ENCODE results near the gene EFCAB11. TPM values are rescaled to one million over a fixed set of nuclear protein-coding genes. Genes with fewer than 3 reads are reported as not detected.

The EFCAB11 gene
- total and polyA plus RNA-seq, 2 donors (not counting 1 experiment from before 2014, with no cell fraction given) = 2.6 to 4.0 TPM

DNA sequence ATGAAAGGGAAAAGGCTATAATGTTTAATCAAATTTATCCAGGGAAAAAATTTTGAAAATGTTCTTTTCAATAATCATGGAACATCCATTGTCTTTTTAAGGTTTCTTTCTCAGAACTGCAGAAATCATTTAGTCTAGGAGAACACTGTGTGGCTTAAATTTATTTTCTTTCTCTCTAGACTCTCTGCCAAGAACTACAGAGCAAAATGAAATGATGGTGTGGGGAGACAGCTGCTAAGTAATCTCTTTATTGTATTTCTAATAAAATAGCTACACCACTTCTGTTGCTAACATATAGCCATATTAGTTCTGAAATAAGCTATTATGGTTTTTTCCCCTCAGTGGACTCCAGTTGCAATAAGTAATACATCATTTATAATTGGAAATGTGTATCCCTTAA, 120.9 kb downstream of the EFCAB11 start:
- H2AFZ ChIP-seq (ENCODE audit: low read length) = no peak overlapping the region
- DNase-seq (ENCODE audit: low read depth in 2 of 2) = no peak
- no peak overlapping the region for H3K27ac ChIP-seq (ENCODE audit: insufficient read depth, low read length)
- H3K27me3 ChIP-seq (ENCODE audit: control insufficient read depth, insufficient read depth, low read length) = no peaks in the 10 kb centered on the region
- no peaks in the 10 kb centered on the region for H3K4me1 ChIP-seq (ENCODE audit: control insufficient read depth, extremely low read depth, insufficient read depth, low read length)
- H3K9ac ChIP-seq (ENCODE audit: insufficient read depth, low read length) = no peak overlapping the region
- no peaks in the 10 kb centered on the region for H3K9me3 ChIP-seq (ENCODE audit: control insufficient read depth, insufficient read depth, low read depth, low read length)
- TF ChIP-seq EZH2 (IDR thresholded peaks at IDR 0.05; ENCODE audit: low read length, missing control alignments) = no peak
- TF ChIP-seq, protein P1, sequence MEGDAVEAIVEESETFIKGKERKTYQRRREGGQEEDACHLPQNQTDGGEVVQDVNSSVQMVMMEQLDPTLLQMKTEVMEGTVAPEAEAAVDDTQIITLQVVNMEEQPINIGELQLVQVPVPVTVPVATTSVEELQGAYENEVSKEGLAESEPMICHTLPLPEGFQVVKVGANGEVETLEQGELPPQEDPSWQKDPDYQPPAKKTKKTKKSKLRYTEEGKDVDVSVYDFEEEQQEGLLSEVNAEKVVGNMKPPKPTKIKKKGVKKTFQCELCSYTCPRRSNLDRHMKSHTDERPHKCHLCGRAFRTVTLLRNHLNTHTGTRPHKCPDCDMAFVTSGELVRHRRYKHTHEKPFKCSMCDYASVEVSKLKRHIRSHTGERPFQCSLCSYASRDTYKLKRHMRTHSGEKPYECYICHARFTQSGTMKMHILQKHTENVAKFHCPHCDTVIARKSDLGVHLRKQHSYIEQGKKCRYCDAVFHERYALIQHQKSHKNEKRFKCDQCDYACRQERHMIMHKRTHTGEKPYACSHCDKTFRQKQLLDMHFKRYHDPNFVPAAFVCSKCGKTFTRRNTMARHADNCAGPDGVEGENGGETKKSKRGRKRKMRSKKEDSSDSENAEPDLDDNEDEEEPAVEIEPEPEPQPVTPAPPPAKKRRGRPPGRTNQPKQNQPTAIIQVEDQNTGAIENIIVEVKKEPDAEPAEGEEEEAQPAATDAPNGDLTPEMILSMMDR (conservative IDR thresholded peaks at IDR 0.05 in 1 of 2, IDR thresholded peaks at IDR 0.05 in 1 of 2; ENCODE audit: low read depth in 1 of 2, low read length in 2 of 2) = no peak
- H3K4me2 ChIP-seq (ENCODE audit: extremely low read depth, insufficient read depth, low read length) = no peak overlapping the region
- no peaks in the 10 kb centered on the region for H4K20me1 ChIP-seq (ENCODE audit: control insufficient read depth, extremely low read depth, insufficient read depth, low read length)
- H3K4me3 ChIP-seq (replicated peaks in 1 of 4; ENCODE audit: control extremely low read depth in 1 of 4, insufficient read depth in 1 of 4, low read depth in 3 of 4, low read length in 4 of 4) = no peak overlapping the region
- H3K79me2 ChIP-seq (ENCODE audit: control insufficient read depth, insufficient read depth, low read length) = no peaks in the 10 kb centered on the region
- H3K36me3 ChIP-seq (ENCODE audit: control insufficient read depth, insufficient read depth, low read length) = no peaks in the 10 kb centered on the region

DNA sequence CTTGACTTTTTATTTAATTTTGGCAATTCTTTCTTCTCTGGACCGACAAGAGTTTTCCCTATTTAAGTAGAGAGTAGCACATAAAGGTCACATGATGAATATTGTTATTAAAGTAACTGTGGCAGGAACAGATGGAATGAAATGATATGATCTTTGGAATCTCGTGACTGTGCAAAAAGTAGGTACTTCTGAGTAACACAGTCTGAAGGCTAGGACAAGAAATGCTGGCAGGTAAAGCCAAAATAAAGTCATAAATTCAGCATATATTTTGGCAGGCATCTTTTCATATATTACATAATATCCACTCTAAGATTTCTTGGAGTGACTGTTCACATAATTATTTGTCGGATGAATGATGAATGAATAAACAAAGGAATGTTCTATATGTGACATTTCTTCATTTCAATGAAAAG, 121.4 kb downstream of the EFCAB11 start:
- Histone ChIP-seq H4K20me1 (ENCODE audit: control insufficient read depth, extremely low read depth, insufficient read depth, low read length) (no peaks in the 10 kb centered on the region), H3K4me2 (ENCODE audit: extremely low read depth, insufficient read depth, low read length) (no peak overlapping the region), H3K27me3 (ENCODE audit: control insufficient read depth, insufficient read depth, low read length) (no peaks in the 10 kb centered on the region), H3K27ac (ENCODE audit: insufficient read depth, low read length) (no peak overlapping the region), H3K9me3 (ENCODE audit: control insufficient read depth, insufficient read depth, low read depth, low read length) (no peaks in the 10 kb centered on the region), H3K36me3 (ENCODE audit: control insufficient read depth, insufficient read depth, low read length) (no peaks in the 10 kb centered on the region), H3K4me1 (ENCODE audit: control insufficient read depth, extremely low read depth, insufficient read depth, low read length) (no peaks in the 10 kb centered on the region), H3K4me3 (replicated peaks in 1 of 4; ENCODE audit: control extremely low read depth in 1 of 4, insufficient read depth in 1 of 4, low read depth in 3 of 4, low read length in 4 of 4) (no peak overlapping the region), H3K9ac (ENCODE audit: insufficient read depth, low read length) (no peak overlapping the region), H3K79me2 (ENCODE audit: control insufficient read depth, insufficient read depth, low read length) (no peaks in the 10 kb centered on the region), H2AFZ (ENCODE audit: low read length) (no peak overlapping the region)
- TF ChIP-seq EZH2 (IDR thresholded peaks at IDR 0.05; ENCODE audit: low read length, missing control alignments) = no peak
- TF ChIP-seq, protein P1 (conservative IDR thresholded peaks at IDR 0.05 in 1 of 2, IDR thresholded peaks at IDR 0.05 in 1 of 2; ENCODE audit: low read depth in 1 of 2, low read length in 2 of 2) = no peak
- peak in 1 of 2 donors; percentile 56 for DNase-seq (ENCODE audit: low read depth in 2 of 2)

DNA sequence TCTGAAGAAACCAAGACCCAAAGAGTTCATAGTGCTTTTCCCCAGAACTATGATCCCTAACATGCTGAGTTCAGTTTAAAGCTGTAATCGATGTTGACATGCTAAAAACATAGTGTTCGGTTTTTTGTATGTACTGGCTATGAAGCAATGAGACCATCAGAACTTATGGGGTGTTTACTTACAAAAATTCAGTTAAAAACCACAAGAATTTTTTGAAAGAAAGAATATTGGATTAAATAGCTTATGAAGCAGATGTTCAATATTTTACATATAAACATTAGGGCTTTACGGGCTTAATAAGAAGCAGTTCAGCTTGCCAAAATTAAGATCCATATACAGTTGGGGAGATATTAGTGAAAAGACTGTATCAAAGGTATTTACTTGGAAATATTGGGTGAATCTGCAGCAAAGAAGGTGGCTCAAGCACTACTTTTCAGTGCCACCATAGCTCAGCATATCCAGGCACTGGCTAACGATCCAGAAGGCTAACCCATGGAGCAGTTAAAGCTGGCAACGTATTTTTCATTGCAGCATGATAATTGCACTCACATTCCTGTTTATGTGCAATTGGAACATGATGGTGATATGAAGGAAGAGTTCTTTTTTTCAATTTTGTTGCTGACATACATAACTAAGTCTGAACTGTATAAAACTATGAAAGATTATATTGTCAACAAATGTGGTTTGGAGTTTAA, 125.9 kb downstream of the EFCAB11 start:
- Histone ChIP-seq H3K4me3 (replicated peaks in 1 of 4; ENCODE audit: control extremely low read depth in 1 of 4, insufficient read depth in 1 of 4, low read depth in 3 of 4, low read length in 4 of 4) (no peak overlapping the region), H3K27ac (ENCODE audit: insufficient read depth, low read length) (no peak overlapping the region), H3K4me2 (ENCODE audit: extremely low read depth, insufficient read depth, low read length) (no peak overlapping the region)

More for the DNA sequence above, 125.9 kb downstream of the EFCAB11 start:
- Histone ChIP-seq H3K79me2 (ENCODE audit: control insufficient read depth, insufficient read depth, low read length) (no peaks in the 10 kb centered on the region), H3K9ac (ENCODE audit: insufficient read depth, low read length) (no peak overlapping the region), H3K4me1 (ENCODE audit: control insufficient read depth, extremely low read depth, insufficient read depth, low read length) (no peaks in the 10 kb centered on the region), H3K27me3 (ENCODE audit: control insufficient read depth, insufficient read depth, low read length) (no peaks in the 10 kb centered on the region), H3K9me3 (ENCODE audit: control insufficient read depth, insufficient read depth, low read depth, low read length) (no peaks in the 10 kb centered on the region), H4K20me1 (ENCODE audit: control insufficient read depth, extremely low read depth, insufficient read depth, low read length) (no peaks in the 10 kb centered on the region), H3K36me3 (ENCODE audit: control insufficient read depth, insufficient read depth, low read length) (no peaks in the 10 kb centered on the region), H2AFZ (ENCODE audit: low read length) (no peak overlapping the region)
- DNase-seq (ENCODE audit: low read depth in 2 of 2) = peak in 1 of 2 donors; percentile 79
- TF ChIP-seq, protein P1 (conservative IDR thresholded peaks at IDR 0.05 in 1 of 2, IDR thresholded peaks at IDR 0.05 in 1 of 2; ENCODE audit: low read depth in 1 of 2, low read length in 2 of 2) = no peak
- no peak for TF ChIP-seq EZH2 (IDR thresholded peaks at IDR 0.05; ENCODE audit: low read length, missing control alignments)

All from fibroblast of lung (primary cell).